ENCODE results near the gene ACTRT2. TPM values are rescaled to one million over a fixed set of nuclear protein-coding genes. Genes with fewer than 3 reads are reported as not detected.

ACTRT2 gene
- polyA plus RNA-seq, 1 donor (not counting 4 experiments of a cell fraction or from before 2014, with no cell fraction given): not detected

- Histone ChIP-seq H3K9ac (ENCODE audit: control insufficient read depth, extremely low read depth, insufficient read depth, low read length) (no peak overlapping the region), H3K4me3 (ENCODE audit: control insufficient read depth in 2 of 3, extremely low read depth in 1 of 3, insufficient read depth in 2 of 3, low read depth in 1 of 3, low read length in 3 of 3) (no peak overlapping the region), H3K79me2 (ENCODE audit: control insufficient read depth, insufficient read depth, low read length) (no peaks in the 10 kb centered on the region), H3K9me1 (ENCODE audit: control insufficient read depth, extremely low read depth, insufficient read depth, low read length) (no peaks in the 10 kb centered on the region), H2AFZ (ENCODE audit: control insufficient read depth, low read length) (no peak overlapping the region), H3K36me3 (ENCODE audit: control insufficient read depth in 2 of 2, extremely low read depth in 1 of 2, insufficient read depth in 2 of 2, low read length in 2 of 2) (no peaks in the 10 kb centered on the region), H3K4me1 (ENCODE audit: control insufficient read depth, extremely low read depth, insufficient read depth, low read length) (no peaks in the 10 kb centered on the region), H3K9me3 (ENCODE audit: control insufficient read depth, low read depth, low read length) (peaks cover 10% of the 10 kb centered on the region), H3K27ac (ENCODE audit: control insufficient read depth, insufficient read depth, low read length) (no peak overlapping the region), H3K4me2 (ENCODE audit: control insufficient read depth, extremely low read depth, insufficient read depth, low read depth, low read length) (no peak overlapping the region), H4K20me1 (ENCODE audit: control insufficient read depth, extremely low read depth, insufficient read depth, low read length) (no peaks in the 10 kb centered on the region), H3K27me3 (ENCODE audit: control insufficient read depth, extremely low read depth, insufficient read depth, low read length) (no peaks in the 10 kb centered on the region)
- dilution Hi-C loops (cut with MboI; ENCODE audit: extremely low pct_ligation_motif_present, low sequenced_read_pairs): no loop called here
- TF ChIP-seq CTCF (optimal IDR thresholded peaks at IDR 0.05 in 1 of 3, IDR thresholded peaks at IDR 0.05 in 1 of 3, conservative IDR thresholded peaks at IDR 0.05 in 1 of 3; ENCODE audit: extremely low read depth in 1 of 3, insufficient read depth in 2 of 3, low read length in 3 of 3) (no peak), EZH2 (IDR thresholded peaks at IDR 0.05; ENCODE audit: low read length) (no peak)
- no peak for FAIRE-seq
- DNase-seq (ENCODE audit: low read depth, low spot score): no peak
These were observed 43.2 kb upstream of the ACTRT2 start for GRCh38 chr1:2977886-2978611.

GRCh38 chr1:2978691-2979190 is 42.5 kb upstream of the ACTRT2 start:
- Histone ChIP-seq H3K27me3 (ENCODE audit: control insufficient read depth, extremely low read depth, insufficient read depth, low read length) (no peaks in the 10 kb centered on the region), H2AFZ (ENCODE audit: control insufficient read depth, low read length) (no peak overlapping the region), H3K4me3 (ENCODE audit: control insufficient read depth in 2 of 3, extremely low read depth in 1 of 3, insufficient read depth in 2 of 3, low read depth in 1 of 3, low read length in 3 of 3) (no peak overlapping the region), H3K4me2 (ENCODE audit: control insufficient read depth, extremely low read depth, insufficient read depth, low read depth, low read length) (no peak overlapping the region), H3K9me3 (ENCODE audit: control insufficient read depth, low read depth, low read length) (peaks cover 10% of the 10 kb centered on the region), H3K9me1 (ENCODE audit: control insufficient read depth, extremely low read depth, insufficient read depth, low read length) (no peaks in the 10 kb centered on the region), H4K20me1 (ENCODE audit: control insufficient read depth, extremely low read depth, insufficient read depth, low read length) (no peaks in the 10 kb centered on the region), H3K9ac (ENCODE audit: control insufficient read depth, extremely low read depth, insufficient read depth, low read length) (no peak overlapping the region), H3K36me3 (ENCODE audit: control insufficient read depth in 2 of 2, extremely low read depth in 1 of 2, insufficient read depth in 2 of 2, low read length in 2 of 2) (no peaks in the 10 kb centered on the region), H3K4me1 (ENCODE audit: control insufficient read depth, extremely low read depth, insufficient read depth, low read length) (no peaks in the 10 kb centered on the region), H3K79me2 (ENCODE audit: control insufficient read depth, insufficient read depth, low read length) (no peaks in the 10 kb centered on the region), H3K27ac (ENCODE audit: control insufficient read depth, insufficient read depth, low read length) (no peak overlapping the region)
- no peak for FAIRE-seq
- TF ChIP-seq CTCF (optimal IDR thresholded peaks at IDR 0.05 in 1 of 3, IDR thresholded peaks at IDR 0.05 in 1 of 3, conservative IDR thresholded peaks at IDR 0.05 in 1 of 3; ENCODE audit: extremely low read depth in 1 of 3, insufficient read depth in 2 of 3, low read length in 3 of 3) (no peak), EZH2 (IDR thresholded peaks at IDR 0.05; ENCODE audit: low read length) (no peak)
- dilution Hi-C loops (cut with MboI; ENCODE audit: extremely low pct_ligation_motif_present, low sequenced_read_pairs): no loop called here
- DNase-seq (ENCODE audit: low read depth, low spot score): no peak
